ENCODE measurements around the gene IQCB1.
"Not testable (repeated sequence)": the region's sequence is repeated elsewhere in the genome, so short reads cannot be mapped to it uniquely, and the experiment has no call there.

IQCB1 gene

DNA sequence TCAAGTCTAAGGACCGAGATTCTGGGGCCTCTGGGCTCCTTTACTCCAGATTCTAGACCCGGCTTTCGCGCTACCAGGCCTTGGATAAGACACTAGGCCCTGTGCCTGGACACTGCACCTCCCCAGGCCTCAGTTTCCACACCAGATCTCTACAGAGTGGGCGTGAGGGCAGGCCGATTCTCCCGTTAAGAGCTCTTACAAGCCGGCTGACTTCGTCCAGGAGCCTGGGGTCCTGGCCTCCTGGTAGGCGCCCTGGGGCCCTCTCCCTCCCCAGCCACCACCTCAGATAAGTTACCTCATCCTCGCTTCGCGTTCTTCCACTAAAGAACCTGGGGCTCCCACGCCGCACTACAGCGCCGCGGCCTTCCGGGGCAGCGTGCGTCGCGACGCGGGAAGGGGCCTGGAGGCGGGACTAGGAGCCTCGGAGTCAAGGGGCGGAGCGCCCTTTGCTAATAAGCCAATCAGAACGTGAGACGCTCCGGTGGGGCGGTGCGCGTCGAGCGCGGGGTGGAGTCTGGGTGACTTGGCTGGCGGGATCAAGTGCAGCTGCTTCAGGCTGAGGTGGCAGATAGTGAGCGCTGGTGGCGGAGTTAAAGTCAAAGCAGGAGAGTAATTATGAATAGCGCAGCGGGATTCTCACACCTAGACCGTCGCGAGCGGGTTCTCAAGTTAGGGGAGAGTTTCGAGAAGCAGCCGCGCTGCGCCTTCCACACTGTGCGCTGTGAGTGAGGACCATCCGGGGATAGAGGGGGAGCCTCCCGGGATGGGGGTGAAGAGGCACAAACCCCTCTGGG is at the start of gene IQCB1, which contains the start of gene EAF2:
TSS of gene IQCB1 (minus strand) at position 390 of the 794 bp plus-strand sequence. CDS start 6,100 bp downstream, outside the sequence.
TSS of gene EAF2 (plus strand) at position 539 of the 794 bp plus-strand sequence. CDS start at position 616, 77 bp downstream.
- DNase-seq (ENCODE audit: low spot score): peak; percentile 94

- peak; percentile 33 for DNase-seq (ENCODE audit: low spot score)
Measured at GRCh38 chr3:121883507-121883906, 48.6 kb upstream of the IQCB1 start.

DNA sequence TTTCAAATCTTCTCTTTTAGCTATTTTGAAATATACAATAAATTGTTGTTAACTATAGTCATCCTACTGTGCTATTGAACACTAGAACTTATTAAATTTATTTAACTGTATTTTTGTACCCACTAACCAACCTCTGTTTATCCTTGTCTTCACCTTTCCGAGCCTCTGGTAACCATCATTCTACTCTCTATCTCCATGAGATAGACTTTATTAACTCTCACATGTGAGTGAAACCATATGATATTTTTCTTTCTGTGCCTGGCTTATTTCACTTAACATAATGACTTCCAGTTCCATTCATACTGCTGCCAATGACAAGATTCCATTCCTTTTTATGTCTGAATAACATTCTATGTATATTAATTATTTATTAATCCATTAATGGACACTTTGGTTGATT is 43.6 kb upstream of the IQCB1 start:
- no peak for DNase-seq (ENCODE audit: low spot score)

DNA sequence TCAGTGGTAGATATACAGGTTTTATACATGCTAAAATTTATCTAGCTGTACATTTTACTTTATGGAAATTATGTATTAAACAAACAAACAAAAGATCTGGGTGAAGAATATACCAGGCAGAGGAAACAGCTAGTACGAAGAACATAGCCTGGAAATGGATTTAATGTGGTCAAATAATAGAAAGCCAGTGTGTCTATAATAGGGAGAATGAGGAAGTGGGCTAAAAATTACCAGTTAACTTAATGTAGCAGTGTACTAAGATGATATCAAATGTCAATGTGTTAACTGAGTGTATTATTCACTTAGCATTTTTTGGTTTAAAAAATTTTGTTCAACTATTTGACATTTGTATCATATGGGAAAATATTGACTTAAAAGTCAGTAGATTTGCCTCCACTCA is 36.6 kb upstream of the IQCB1 start:
- DNase-seq (ENCODE audit: low spot score): no peak

DNA sequence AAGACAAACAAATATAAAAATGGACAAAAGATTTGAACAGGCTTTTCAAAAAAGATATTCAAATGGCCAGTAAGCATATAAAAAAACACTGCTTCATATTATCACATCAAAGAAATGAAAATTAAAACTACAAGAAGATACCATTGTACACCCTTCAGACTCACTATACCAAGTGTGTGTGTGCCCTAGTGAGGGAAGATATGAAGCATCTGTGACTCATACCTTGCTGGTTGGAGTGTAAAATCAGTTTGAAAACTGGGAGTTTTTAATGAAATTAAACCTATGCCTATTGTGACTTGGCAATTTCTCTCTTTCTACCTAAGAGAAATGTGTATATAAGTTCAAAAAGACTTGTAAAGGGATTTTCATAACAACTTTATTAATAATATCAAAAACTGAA is 35.9 kb upstream of the IQCB1 start:
- DNase-seq (ENCODE audit: low spot score): no peak

- DNase-seq (ENCODE audit: low spot score): no peak
Measured at GRCh38 chr3:121869736-121870135, 34.9 kb upstream of the IQCB1 start.

GRCh38 chr3:121863801-121864200 is 28.9 kb upstream of the IQCB1 start:
- DNase-seq (ENCODE audit: low spot score): no peak

DNA sequence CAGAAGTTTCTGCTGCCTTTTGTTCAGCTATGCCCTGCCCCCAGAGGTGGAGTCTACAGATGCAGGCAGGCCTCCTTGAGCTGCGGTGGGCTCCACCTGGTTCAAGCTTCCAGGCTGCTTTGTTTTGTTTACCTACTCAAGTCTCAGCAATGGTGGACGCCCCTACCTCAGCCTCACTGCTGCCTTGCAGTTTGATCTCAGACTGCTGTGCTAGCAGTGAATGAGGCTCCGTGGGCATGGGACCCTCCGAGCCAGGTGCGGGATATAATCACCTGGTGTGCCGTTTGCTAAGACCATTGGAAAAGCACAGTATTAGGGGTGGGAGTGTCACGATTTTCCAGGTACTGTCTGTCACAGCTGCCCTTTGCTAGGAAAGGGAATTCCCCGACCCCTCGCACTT is 28.4 kb upstream of the IQCB1 start:
- DNase-seq (ENCODE audit: low spot score): not testable (repeated sequence)

DNA sequence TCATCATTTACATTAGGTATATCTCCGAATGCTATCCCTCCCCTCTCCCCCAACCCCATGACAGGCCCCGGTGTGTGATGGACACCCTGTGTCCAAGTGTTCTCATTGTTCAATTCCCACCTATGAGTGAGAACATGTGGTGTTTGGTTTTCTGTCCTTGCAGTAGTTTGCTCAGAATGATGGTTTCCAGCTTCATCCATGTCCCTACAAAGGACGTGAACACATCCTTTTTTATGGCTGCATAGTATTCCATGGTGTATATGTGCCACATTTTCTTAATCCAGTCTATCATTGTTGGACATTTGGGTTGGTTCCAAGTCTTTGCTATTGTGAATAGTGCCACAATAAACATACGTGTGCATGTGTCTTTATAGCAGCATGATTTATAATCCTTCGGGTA is 22.9 kb upstream of the IQCB1 start:
- not testable (repeated sequence) for DNase-seq (ENCODE audit: low spot score)

GRCh38 chr3:121855555-121855954 is 20.7 kb upstream of the IQCB1 start:
- peak; percentile 33 for DNase-seq (ENCODE audit: low spot score)

GRCh38 chr3:121852256-121852655 is 17.4 kb upstream of the IQCB1 start:
- no peak for DNase-seq (ENCODE audit: low spot score)

DNA sequence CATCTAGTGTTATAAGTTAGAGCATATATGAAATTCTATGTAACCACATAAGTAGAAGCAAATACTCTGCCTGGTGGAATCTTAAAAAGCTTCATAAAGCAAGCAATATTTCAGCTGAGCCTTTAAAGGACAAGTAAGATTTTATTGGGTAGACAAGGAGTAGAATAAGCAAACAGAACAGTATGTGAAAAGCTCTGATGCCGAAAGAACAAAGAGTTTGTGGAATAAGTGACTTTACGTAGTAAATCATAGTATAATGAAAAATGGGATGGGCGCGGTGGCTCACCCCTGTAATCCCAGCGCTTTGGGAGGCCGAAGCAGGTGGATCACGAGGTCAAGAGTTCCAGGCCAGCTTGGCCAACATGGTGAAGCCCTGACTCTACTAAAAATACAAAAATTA is 10.0 kb upstream of the IQCB1 start:
- no peak for DNase-seq (ENCODE audit: low spot score)

GRCh38 chr3:121839962-121840361 is 5.1 kb upstream of the IQCB1 start:
- DNase-seq (ENCODE audit: low spot score): no peak

GRCh38 chr3:121836481-121836880 is 1.6 kb upstream of the IQCB1 start:
- no peak for DNase-seq (ENCODE audit: low spot score)

- DNase-seq (ENCODE audit: low spot score): no peak
Measured at GRCh38 chr3:121836064-121836463, 1.2 kb upstream of the IQCB1 start.

GRCh38 chr3:121835465-121835801 is 573 bp upstream of the IQCB1 start:
- DNase-seq (ENCODE audit: low spot score): peak; percentile 38

DNA sequence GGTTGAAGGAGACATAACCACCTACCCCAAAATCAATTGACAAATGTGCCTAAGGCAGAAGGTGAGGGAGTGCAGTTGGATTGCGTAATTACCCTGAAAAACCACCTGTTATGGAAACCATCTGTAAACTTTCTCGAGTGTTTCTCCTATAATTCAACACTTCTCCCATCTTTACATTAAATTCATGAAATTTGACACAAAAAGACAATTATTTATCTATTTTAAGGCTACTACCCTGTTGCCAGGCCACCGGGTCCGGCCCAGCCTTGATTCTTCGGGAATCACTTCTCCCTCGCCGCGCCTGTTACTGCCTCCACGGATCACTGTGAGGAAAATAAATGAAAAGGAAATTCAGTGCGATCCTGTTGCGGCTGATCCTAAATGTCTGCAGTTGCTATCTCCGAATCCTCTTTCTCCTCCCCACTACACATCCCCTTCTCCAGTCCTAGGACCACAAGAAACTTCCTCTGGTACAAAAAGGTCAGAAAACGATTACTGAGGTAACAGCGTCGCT is 646 bp downstream of the IQCB1 start:
- peak; percentile 11 for DNase-seq (ENCODE audit: low spot score)

DNA sequence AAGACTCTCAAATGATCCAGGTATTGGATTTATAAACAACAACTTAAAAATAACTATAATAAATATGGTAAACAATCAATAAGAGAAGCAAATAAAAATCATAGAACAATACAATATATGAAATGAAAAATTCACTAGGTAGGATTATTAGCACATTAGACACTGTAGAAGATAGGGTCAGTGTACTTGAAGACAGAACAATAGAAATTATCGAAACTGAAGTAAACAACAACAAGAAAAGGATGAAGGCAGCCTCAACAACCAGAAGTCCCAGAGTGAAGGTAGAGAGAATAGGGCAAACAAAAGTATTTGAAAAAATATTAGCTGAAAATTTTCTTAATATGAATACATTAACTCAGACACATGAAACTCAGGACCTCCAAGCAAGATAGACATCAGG is 11.9 kb downstream of the IQCB1 start:
- DNase-seq (ENCODE audit: low spot score): no peak

DNA sequence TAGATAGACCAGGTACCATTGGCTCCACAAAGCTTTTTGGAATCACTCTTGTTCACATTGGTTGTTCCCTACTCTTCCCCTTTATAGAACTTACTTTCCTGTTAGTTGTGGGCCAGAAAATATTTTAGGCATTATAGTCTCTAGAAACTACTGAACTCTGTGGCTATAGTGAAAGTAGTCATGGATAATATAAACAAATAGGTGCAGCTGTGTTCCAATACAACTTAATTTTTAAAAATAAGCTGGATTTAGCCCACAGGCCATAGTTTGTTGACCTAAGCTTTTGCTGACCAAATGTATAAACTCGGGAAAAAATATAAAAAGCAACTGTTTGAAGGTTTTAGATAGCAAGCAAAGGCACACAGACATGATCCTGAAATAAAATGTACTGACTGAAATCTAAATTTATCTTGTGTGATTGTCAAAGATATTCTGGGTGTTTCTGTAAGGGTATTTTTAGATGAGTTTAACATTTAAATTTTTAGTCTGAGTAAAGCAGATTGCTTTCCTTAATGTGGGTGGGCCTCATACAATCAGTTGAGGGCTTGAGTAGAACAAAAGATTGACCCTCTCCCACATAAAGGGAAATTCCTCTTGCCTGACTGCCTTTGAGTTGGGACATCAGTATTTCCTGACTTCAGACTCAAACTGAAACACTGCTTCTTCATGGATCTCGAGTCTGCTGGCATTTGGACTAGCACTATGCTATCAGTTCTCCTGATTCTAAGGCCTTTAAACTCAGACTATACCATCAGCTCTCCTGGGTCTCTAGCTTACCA is 13.2 kb downstream of the IQCB1 start:
- no peak for DNase-seq (ENCODE audit: low spot score)

- DNase-seq (ENCODE audit: low spot score): no peak
Measured at GRCh38 chr3:121819236-121819635, 15.6 kb downstream of the IQCB1 start.

GRCh38 chr3:121818578-121818977 is 16.3 kb downstream of the IQCB1 start:
- DNase-seq (ENCODE audit: low spot score): no peak

GRCh38 chr3:121817753-121818152 is 17.1 kb downstream of the IQCB1 start:
- no peak for DNase-seq (ENCODE audit: low spot score)

DNA sequence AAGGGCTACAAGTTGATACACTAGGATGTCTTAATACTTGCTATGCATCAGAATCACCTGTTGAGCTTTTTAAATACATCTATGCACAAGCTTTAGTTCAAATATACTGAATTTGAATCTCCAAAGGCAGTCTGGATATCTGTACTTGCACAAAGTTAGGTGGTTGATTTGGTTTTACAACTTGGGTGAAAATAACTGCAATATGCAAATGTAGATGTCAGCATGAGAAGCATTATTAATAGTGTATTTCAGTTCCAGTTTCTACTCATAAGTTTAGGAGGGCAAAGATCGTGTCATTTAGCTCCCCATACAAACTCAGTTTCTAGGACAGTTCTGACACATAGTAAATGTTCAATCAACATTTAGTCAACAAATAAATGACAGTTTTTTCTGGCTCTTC is 25.6 kb downstream of the IQCB1 start:
- no peak for DNase-seq (ENCODE audit: low spot score)
